WTC11 (cell line): ENCODE data around the gene SEMA5B. TPM values are rescaled to one million over a fixed set of nuclear protein-coding genes. Genes with fewer than 3 reads are reported as not detected.

Experiments
- ATAC-seq: fragments of 200-7000 bp; cut with Tn5 transposase; 2 replicates; pipeline ENCODE4 v1.10.0; 2021; ENCODE audit warnings: mild to moderate bottlenecking, moderate library complexity
- CTCF ChIA-PET: fragments of 300-600 bp; sonication (Branson Sonifier 250); formaldehyde crosslinking; loops from one replicate; lab custom pipeline; 2021; ENCODE audit warnings: antibody characterized with exemption; lab: Charles Lee
- POLR2A ChIA-PET: fragments of 350-600 bp; sonication (Branson Sonifier 250); formaldehyde crosslinking; loops from one replicate; lab custom pipeline; 2021; ENCODE audit warnings: antibody characterized with exemption; lab: Charles Lee
- DNase-seq: peaks from one replicate; pipeline ENCODE4 v3.0.0; 2021; ENCODE audit warnings: low spot score
- H3K27ac Mint-ChIP-seq: 2 replicates; pipeline ENCODE4 v1.8.0; 2021; ENCODE audit warnings: mixed read lengths
- H3K27me3 Mint-ChIP-seq: 2 replicates; pipeline ENCODE4 v1.8.0; 2021; ENCODE audit warnings: low read depth, mild to moderate bottlenecking, moderate library complexity, mixed read lengths
- H3K36me3 Mint-ChIP-seq: 2 replicates; pipeline ENCODE4 v1.8.0; 2021; ENCODE audit warnings: mixed read lengths
- H3K4me1 Mint-ChIP-seq: 2 replicates; pipeline ENCODE4 v1.8.0; 2022; ENCODE audit warnings: mixed read lengths
- H3K4me3 Mint-ChIP-seq: 2 replicates; pipeline ENCODE4 v1.8.0; 2021; ENCODE audit warnings: mild to moderate bottlenecking, moderate library complexity, mixed read lengths
- H3K9me3 Mint-ChIP-seq: 2 replicates; pipeline ENCODE4 v1.8.0; 2021; ENCODE audit warnings: mixed read lengths
- CREM ChIP-seq: sonication (generic); formaldehyde crosslinking; IDR thresholded peaks from 2 replicates; pipeline ENCODE4 v1.8.1; 2022; ENCODE audit warnings: mild to moderate bottlenecking, missing genetic modification reagents, moderate library complexity
- FOXJ3 ChIP-seq: sonication (generic); formaldehyde crosslinking; IDR thresholded peaks from 2 replicates; pipeline ENCODE4 v1.9.0; 2021; ENCODE audit warnings: missing genetic modification reagents, mild to moderate bottlenecking, borderline replicate concordance
- FOXK1 ChIP-seq: sonication (generic); formaldehyde crosslinking; IDR thresholded peaks from 2 replicates; pipeline ENCODE4 v1.8.0; 2022; ENCODE audit warnings: mild to moderate bottlenecking, moderate library complexity, missing genetic modification reagents
- HMGA2 ChIP-seq: fragments of 250-450 bp; sonication (Bioruptor Pico); IDR thresholded peaks from 2 replicates; pipeline ENCODE4 v1.4.0; 2021; ENCODE audit warnings: mild to moderate bottlenecking, moderate library complexity
- IRF2 ChIP-seq: sonication (generic); formaldehyde crosslinking; IDR thresholded peaks from 2 replicates; pipeline ENCODE4 v1.8.0; 2022; ENCODE audit warnings: low read depth, missing genetic modification reagents, borderline replicate concordance
- JUN ChIP-seq: sonication (generic); formaldehyde crosslinking; IDR thresholded peaks from 2 replicates; pipeline ENCODE4 v1.8.0; 2023; ENCODE audit warnings: mild to moderate bottlenecking, missing genetic modification reagents
- NR2C2 ChIP-seq: sonication (generic); formaldehyde crosslinking; IDR thresholded peaks from 2 replicates; pipeline ENCODE4 v1.8.0; 2022; ENCODE audit warnings: mild to moderate bottlenecking, missing genetic modification reagents
- OVOL2 ChIP-seq: fragments of 250-450 bp; sonication (Bioruptor Pico); IDR thresholded peaks from 2 replicates; pipeline ENCODE4 v1.9.0; 2021; ENCODE audit warnings: mild to moderate bottlenecking, borderline replicate concordance
- PRRX2 ChIP-seq: fragments of 250-450 bp; sonication (Bioruptor Pico); IDR thresholded peaks from 2 replicates; pipeline ENCODE4 v1.8.0; 2021; ENCODE audit warnings: mild to moderate bottlenecking
- TEAD4 ChIP-seq: sonication (generic); formaldehyde crosslinking; IDR thresholded peaks from 2 replicates; pipeline ENCODE4 v1.8.0; 2022; ENCODE audit warnings: mild to moderate bottlenecking, missing genetic modification reagents
- TP53 ChIP-seq: sonication (generic); formaldehyde crosslinking; IDR thresholded peaks from 2 replicates; pipeline ENCODE4 v1.8.1; 2023; ENCODE audit warnings: mild to moderate bottlenecking, missing genetic modification reagents
- ZNF232 ChIP-seq: sonication (generic); formaldehyde crosslinking; IDR thresholded peaks from 2 replicates; pipeline ENCODE4 v1.8.0; 2022; ENCODE audit warnings: mild to moderate bottlenecking, missing genetic modification reagents
- ZNF263 ChIP-seq: sonication (generic); formaldehyde crosslinking; IDR thresholded peaks from 2 replicates; pipeline ENCODE4 v1.8.1; 2022; ENCODE audit warnings: low read depth, mild to moderate bottlenecking, moderate library complexity, missing genetic modification reagents
- ZNF671 ChIP-seq: fragments of 250-450 bp; sonication (Bioruptor Pico); IDR thresholded peaks from 2 replicates; pipeline ENCODE4 v1.8.0; 2021; ENCODE audit warnings: mild to moderate bottlenecking
- total RNA-seq: library from RNA; stranded (reverse); gene quantifications from 3 replicates; pipeline ENCODE4 v1.2.3, GENCODE V29; 2021
- TF ChIP-seq, protein P1 (sequence below): fragments of 250-450 bp; sonication (Bioruptor Pico); IDR thresholded peaks from 2 replicates; pipeline ENCODE4 v1.8.0; 2021; ENCODE audit warnings: mild to moderate bottlenecking
- TF ChIP-seq, protein P2 (sequence below): sonication (generic); formaldehyde crosslinking; IDR thresholded peaks from 2 replicates; pipeline ENCODE4 v1.8.0; 2022; ENCODE audit warnings: missing genetic modification reagents
- TF ChIP-seq, protein P3 (sequence below): sonication (generic); formaldehyde crosslinking; IDR thresholded peaks from 2 replicates; pipeline ENCODE4 v1.8.1; 2023; ENCODE audit warnings: mild to moderate bottlenecking, missing genetic modification reagents, borderline replicate concordance
- TF ChIP-seq, protein P4 (sequence below): fragments of 250-450 bp; sonication (Bioruptor Pico); IDR thresholded peaks from 2 replicates; pipeline ENCODE4 v2.1.2; 2022; ENCODE audit warnings: mild to moderate bottlenecking, moderate library complexity
- TF ChIP-seq, protein P5 (sequence below): sonication (generic); formaldehyde crosslinking; IDR thresholded peaks from 2 replicates; pipeline ENCODE4 v1.8.1; 2023; ENCODE audit warnings: mild to moderate bottlenecking, moderate library complexity, missing genetic modification reagents
- TF ChIP-seq, protein P6 (sequence below): sonication (generic); formaldehyde crosslinking; IDR thresholded peaks from 2 replicates; pipeline ENCODE4 v1.8.1; 2023; ENCODE audit warnings: mild to moderate bottlenecking, missing genetic modification reagents, moderate library complexity
- TF ChIP-seq, protein P7 (sequence below): fragments of 250-450 bp; sonication (Bioruptor Pico); conservative IDR thresholded peaks from 2 replicates; pipeline ENCODE4 v1.9.0; 2021; ENCODE audit warnings: mild to moderate bottlenecking

The SEMA5B gene
- total RNA-seq, 1 experiment from 2014 or later: 20.7 TPM

DNA sequence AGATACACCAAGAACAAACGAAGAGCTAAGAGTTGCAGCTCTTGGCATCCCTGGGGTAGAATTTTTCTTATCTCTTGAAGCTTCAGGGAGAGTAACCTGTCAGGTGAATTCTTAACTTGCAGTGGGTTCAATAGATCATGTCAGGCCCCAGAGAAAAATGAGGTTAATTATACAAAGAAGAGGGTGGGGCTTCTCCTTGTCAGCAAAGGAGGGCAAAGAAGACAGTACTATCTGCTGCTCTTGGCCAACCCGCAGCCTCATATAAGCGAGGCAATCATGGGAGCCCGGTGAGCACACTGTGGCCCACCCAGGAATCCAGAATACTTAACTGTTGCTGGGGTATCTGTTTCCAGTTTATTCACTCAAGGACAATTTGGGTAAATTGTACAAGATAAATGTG lies 110.2 kb downstream of the SEMA5B start (continued):
- no peak for TF ChIP-seq PRRX2 (CRISPR knock-in tag)
- TF ChIP-seq TP53 (CRISPR knock-in tag): no peak
- TF ChIP-seq ZNF263: no peak
- no peak for TF ChIP-seq FOXK1 (CRISPR knock-in tag)
- TF ChIP-seq, protein P1, sequence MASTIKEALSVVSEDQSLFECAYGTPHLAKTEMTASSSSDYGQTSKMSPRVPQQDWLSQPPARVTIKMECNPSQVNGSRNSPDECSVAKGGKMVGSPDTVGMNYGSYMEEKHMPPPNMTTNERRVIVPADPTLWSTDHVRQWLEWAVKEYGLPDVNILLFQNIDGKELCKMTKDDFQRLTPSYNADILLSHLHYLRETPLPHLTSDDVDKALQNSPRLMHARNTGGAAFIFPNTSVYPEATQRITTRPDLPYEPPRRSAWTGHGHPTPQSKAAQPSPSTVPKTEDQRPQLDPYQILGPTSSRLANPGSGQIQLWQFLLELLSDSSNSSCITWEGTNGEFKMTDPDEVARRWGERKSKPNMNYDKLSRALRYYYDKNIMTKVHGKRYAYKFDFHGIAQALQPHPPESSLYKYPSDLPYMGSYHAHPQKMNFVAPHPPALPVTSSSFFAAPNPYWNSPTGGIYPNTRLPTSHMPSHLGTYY (CRISPR knock-in tag): no peak

DNA sequence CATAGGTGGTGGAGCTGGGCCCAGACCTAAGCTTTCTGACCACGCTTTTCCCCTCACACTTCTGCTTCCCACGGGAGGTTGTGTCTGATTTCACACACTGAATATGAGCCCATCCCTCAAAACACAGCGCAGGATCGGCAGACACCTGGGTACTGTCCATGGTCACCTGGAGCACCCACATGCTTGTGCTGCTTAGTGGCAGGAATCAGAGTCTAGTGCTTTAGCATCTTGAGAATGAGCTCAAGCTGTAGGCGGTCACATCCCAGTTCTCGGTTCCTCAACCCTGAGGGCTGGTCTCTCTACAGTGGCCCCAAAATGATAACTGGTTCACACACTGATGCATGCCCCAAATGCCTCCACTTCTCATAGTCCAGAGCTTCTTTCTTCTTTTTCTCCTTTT lies 111.0 kb downstream of the SEMA5B start:
- no peak for ATAC-seq
- Mint-ChIP-seq H3K27me3 (peaks cover 12% of the 10 kb centered on the region), H3K4me3 (no peak overlapping the region), H3K4me1 (no peaks in the 10 kb centered on the region), H3K9me3 (no peaks in the 10 kb centered on the region), H3K27ac (no peak overlapping the region), H3K36me3 (no peaks in the 10 kb centered on the region)
- no peak for TF ChIP-seq FOXJ3 (CRISPR knock-in tag)
- TF ChIP-seq, protein P2, sequence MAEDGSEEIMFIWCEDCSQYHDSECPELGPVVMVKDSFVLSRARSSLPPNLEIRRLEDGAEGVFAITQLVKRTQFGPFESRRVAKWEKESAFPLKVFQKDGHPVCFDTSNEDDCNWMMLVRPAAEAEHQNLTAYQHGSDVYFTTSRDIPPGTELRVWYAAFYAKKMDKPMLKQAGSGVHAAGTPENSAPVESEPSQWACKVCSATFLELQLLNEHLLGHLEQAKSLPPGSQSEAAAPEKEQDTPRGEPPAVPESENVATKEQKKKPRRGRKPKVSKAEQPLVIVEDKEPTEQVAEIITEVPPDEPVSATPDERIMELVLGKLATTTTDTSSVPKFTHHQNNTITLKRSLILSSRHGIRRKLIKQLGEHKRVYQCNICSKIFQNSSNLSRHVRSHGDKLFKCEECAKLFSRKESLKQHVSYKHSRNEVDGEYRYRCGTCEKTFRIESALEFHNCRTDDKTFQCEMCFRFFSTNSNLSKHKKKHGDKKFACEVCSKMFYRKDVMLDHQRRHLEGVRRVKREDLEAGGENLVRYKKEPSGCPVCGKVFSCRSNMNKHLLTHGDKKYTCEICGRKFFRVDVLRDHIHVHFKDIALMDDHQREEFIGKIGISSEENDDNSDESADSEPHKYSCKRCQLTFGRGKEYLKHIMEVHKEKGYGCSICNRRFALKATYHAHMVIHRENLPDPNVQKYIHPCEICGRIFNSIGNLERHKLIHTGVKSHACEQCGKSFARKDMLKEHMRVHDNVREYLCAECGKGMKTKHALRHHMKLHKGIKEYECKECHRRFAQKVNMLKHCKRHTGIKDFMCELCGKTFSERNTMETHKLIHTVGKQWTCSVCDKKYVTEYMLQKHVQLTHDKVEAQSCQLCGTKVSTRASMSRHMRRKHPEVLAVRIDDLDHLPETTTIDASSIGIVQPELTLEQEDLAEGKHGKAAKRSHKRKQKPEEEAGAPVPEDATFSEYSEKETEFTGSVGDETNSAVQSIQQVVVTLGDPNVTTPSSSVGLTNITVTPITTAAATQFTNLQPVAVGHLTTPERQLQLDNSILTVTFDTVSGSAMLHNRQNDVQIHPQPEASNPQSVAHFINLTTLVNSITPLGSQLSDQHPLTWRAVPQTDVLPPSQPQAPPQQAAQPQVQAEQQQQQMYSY (CRISPR knock-in tag): no peak
- TF ChIP-seq, protein P3, sequence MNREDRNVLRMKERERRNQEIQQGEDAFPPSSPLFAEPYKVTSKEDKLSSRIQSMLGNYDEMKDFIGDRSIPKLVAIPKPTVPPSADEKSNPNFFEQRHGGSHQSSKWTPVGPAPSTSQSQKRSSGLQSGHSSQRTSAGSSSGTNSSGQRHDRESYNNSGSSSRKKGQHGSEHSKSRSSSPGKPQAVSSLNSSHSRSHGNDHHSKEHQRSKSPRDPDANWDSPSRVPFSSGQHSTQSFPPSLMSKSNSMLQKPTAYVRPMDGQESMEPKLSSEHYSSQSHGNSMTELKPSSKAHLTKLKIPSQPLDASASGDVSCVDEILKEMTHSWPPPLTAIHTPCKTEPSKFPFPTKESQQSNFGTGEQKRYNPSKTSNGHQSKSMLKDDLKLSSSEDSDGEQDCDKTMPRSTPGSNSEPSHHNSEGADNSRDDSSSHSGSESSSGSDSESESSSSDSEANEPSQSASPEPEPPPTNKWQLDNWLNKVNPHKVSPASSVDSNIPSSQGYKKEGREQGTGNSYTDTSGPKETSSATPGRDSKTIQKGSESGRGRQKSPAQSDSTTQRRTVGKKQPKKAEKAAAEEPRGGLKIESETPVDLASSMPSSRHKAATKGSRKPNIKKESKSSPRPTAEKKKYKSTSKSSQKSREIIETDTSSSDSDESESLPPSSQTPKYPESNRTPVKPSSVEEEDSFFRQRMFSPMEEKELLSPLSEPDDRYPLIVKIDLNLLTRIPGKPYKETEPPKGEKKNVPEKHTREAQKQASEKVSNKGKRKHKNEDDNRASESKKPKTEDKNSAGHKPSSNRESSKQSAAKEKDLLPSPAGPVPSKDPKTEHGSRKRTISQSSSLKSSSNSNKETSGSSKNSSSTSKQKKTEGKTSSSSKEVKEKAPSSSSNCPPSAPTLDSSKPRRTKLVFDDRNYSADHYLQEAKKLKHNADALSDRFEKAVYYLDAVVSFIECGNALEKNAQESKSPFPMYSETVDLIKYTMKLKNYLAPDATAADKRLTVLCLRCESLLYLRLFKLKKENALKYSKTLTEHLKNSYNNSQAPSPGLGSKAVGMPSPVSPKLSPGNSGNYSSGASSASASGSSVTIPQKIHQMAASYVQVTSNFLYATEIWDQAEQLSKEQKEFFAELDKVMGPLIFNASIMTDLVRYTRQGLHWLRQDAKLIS (CRISPR knock-in tag): no peak
- TF ChIP-seq TEAD4 (CRISPR knock-in tag): no peak
- TF ChIP-seq, protein P4, sequence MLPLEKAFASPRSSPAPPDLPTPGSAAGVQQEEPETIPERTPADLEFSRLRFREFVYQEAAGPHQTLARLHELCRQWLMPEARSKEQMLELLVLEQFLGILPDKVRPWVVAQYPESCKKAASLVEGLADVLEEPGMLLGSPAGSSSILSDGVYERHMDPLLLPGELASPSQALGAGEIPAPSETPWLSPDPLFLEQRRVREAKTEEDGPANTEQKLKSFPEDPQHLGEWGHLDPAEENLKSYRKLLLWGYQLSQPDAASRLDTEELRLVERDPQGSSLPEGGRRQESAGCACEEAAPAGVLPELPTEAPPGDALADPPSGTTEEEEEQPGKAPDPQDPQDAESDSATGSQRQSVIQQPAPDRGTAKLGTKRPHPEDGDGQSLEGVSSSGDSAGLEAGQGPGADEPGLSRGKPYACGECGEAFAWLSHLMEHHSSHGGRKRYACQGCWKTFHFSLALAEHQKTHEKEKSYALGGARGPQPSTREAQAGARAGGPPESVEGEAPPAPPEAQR (CRISPR knock-in tag): no peak
- TF ChIP-seq, protein P5, sequence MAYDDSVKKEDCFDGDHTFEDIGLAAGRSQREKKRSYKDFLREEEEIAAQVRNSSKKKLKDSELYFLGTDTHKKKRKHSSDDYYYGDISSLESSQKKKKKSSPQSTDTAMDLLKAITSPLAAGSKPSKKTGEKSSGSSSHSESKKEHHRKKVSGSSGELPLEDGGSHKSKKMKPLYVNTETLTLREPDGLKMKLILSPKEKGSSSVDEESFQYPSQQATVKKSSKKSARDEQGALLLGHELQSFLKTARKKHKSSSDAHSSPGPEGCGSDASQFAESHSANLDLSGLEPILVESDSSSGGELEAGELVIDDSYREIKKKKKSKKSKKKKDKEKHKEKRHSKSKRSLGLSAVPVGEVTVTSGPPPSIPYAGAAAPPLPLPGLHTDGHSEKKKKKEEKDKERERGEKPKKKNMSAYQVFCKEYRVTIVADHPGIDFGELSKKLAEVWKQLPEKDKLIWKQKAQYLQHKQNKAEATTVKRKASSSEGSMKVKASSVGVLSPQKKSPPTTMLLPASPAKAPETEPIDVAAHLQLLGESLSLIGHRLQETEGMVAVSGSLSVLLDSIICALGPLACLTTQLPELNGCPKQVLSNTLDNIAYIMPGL (CRISPR knock-in tag): no peak
- TF ChIP-seq CREM (CRISPR knock-in tag): no peak
- TF ChIP-seq, protein P6, sequence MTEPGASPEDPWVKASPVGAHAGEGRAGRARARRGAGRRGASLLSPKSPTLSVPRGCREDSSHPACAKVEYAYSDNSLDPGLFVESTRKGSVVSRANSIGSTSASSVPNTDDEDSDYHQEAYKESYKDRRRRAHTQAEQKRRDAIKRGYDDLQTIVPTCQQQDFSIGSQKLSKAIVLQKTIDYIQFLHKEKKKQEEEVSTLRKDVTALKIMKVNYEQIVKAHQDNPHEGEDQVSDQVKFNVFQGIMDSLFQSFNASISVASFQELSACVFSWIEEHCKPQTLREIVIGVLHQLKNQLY (CRISPR knock-in tag): no peak
- no peak for TF ChIP-seq ZNF232 (CRISPR knock-in tag)
- TF ChIP-seq IRF2 (CRISPR knock-in tag): no peak
- TF ChIP-seq JUN (CRISPR knock-in tag): no peak
- no peak for TF ChIP-seq OVOL2 (CRISPR knock-in tag)
- TF ChIP-seq ZNF671 (CRISPR knock-in tag): no peak
- TF ChIP-seq HMGA2 (CRISPR knock-in tag): no peak
- no peak for TF ChIP-seq NR2C2 (CRISPR knock-in tag)
- TF ChIP-seq, protein P7, sequence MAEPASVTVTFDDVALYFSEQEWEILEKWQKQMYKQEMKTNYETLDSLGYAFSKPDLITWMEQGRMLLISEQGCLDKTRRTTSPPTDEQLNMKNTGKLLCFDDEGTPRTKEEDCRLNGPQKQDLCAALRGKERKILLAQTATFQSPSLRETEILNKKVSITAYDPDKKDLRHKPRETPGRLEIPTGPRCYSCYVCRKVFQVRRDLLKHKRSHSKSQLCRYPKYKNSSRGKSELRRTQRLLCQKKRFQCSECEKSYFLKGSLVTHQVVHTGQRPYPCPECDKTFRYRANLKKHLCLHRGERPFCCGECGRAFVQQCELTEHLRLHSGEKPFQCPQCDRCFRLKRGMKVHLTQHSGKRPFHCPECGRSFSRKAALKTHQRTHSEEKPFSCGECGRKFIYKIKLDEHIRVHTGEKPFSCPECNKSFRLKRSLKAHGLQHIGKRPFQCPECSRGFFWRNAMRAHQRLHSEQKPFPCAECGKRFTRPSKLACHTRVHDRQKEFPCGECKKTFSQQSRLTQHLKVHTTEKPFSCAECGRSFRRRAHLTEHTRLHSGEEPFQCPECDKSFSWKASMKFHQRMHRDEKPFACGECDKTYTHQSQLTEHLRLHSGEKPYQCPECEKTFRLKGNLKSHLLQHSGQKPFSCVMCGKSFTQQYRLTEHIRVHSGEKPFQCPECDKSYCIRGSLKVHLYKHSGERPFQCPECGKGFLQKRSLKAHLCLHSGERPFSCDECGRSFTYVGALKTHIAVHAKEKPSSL (CRISPR knock-in tag): no peak
- POLR2A ChIA-PET: no interaction called here
- no peak for DNase-seq
- CTCF ChIA-PET: interaction anchor here (0.6 to 1.2 kb wide), 3 partner anchors 9 to 161 kb away, joined by 3 read pairs; no protein-coding TSS in a partner anchor
